Ureter (tissue), 1 donor: ENCODE measurements around the gene MYO1C. TPM values are rescaled to one million over a fixed set of nuclear protein-coding genes. Genes with fewer than 3 reads are reported as not detected.
"Not testable (repeated sequence)": the region's sequence is repeated elsewhere in the genome, so short reads cannot be mapped to it uniquely, and the experiment has no call there.

Experiments
- DNase-seq: peaks from one replicate; pipeline ENCODE4 v3.0.0-alpha.2; 2020; ENCODE audit warnings: low spot score
- total RNA-seq: library from RNA; stranded (reverse); gene quantifications from one replicate; pipeline ENCODE4 v1.2.4, GENCODE V29; 2023
- donor health status: DM: yes; HTN: yes; CAD: no.

MYO1C gene
- total RNA-seq, 1 donor from 2014 or later: 243 TPM

GRCh38 chr17:1464186-1464585 is 28.3 kb downstream of the MYO1C start:
- DNase-seq: no peak

- no peak for DNase-seq
Measured at GRCh38 chr17:1462164-1463112, 30.0 kb downstream of the MYO1C start.

GRCh38 chr17:1461198-1461944 is 31.1 kb downstream of the MYO1C start:
- no peak for DNase-seq

GRCh38 chr17:1460233-1460632 is 32.3 kb downstream of the MYO1C start:
- peak; percentile 70 for DNase-seq

GRCh38 chr17:1455797-1456599 is 36.5 kb downstream of the MYO1C start, which contains the start of gene CRK:
Gene CRK (minus strand): TSS chr17:1456232. CDS start chr17:1456117, 115 bp downstream.
- DNase-seq: peak; percentile 97

GRCh38 chr17:1455291-1455796 is 37.1 kb downstream of the MYO1C start:
- DNase-seq: peak; percentile 76

- no peak for DNase-seq
Measured at GRCh38 chr17:1454541-1454940, 37.9 kb downstream of the MYO1C start.

GRCh38 chr17:1453694-1454093 is 38.8 kb downstream of the MYO1C start:
- not testable (repeated sequence) for DNase-seq

GRCh38 chr17:1452836-1453235 is 39.6 kb downstream of the MYO1C start:
- no peak for DNase-seq

- not testable (repeated sequence) for DNase-seq
Measured at GRCh38 chr17:1450261-1450660, 42.2 kb downstream of the MYO1C start.

GRCh38 chr17:1449412-1449967 is 43.0 kb downstream of the MYO1C start:
- DNase-seq: no peak

- DNase-seq: no peak
Measured at GRCh38 chr17:1447052-1447451, 45.4 kb downstream of the MYO1C start.

- no peak for DNase-seq
Measured at GRCh38 chr17:1446201-1446600, 46.3 kb downstream of the MYO1C start.

- not testable (repeated sequence) for DNase-seq
Measured at GRCh38 chr17:1445695-1446094, 46.8 kb downstream of the MYO1C start.

GRCh38 chr17:1442721-1443120 is 49.8 kb downstream of the MYO1C start:
- not testable (repeated sequence) for DNase-seq

GRCh38 chr17:1442187-1442586 is 50.3 kb downstream of the MYO1C start:
- DNase-seq: no peak

- DNase-seq: no peak
Measured at GRCh38 chr17:1440921-1441320, 51.6 kb downstream of the MYO1C start.

- DNase-seq: no peak
Measured at GRCh38 chr17:1438593-1439083, 53.8 kb downstream of the MYO1C start.

GRCh38 chr17:1435326-1435725 is 57.2 kb downstream of the MYO1C start:
- DNase-seq: no peak

GRCh38 chr17:1434150-1434549 is 58.3 kb downstream of the MYO1C start:
- no peak for DNase-seq

- no peak for DNase-seq
Measured at GRCh38 chr17:1431631-1432104, 60.8 kb downstream of the MYO1C start.
